Upper lobe of left lung (tissue), 4 donors: ENCODE data around the gene NUP58.

Experiments
- POLR2A ChIP-seq, 4 donors: fragments of 450-650 bp; IDR thresholded peaks; one replicate each; pipeline ENCODE4 v1.5.1; 2016 to 2017; ENCODE audit warnings: antibody characterized with exemption in 4 of 4, mild to moderate bottlenecking in 2 of 4
- POLR2AphosphoS5 ChIP-seq, 2 donors: sonication (generic); formaldehyde crosslinking; IDR thresholded peaks; one replicate each; pipeline ENCODE4 v1.5.1; 2017; ENCODE audit warnings: antibody characterized with exemption in 2 of 2
- TF ChIP-seq, protein P1 (sequence below), 6 experiments: fragments of 450-650 bp in 4 of 6; fragments of 200-600 bp in 2 of 6; sonication (generic) in 2 of 6; IDR thresholded peaks; one replicate each; pipeline ENCODE4 v1.5.1; 2016 to 2019; ENCODE audit warnings: antibody characterized with exemption in 6 of 6

GRCh38 chr13:25335856-25336255 is 34.4 kb downstream of the NUP58 start:
- TF ChIP-seq POLR2A (IDR thresholded peaks at IDR 0.05) = no peak
- TF ChIP-seq POLR2AphosphoS5 (IDR thresholded peaks at IDR 0.05) = no peak
- TF ChIP-seq, protein P1, sequence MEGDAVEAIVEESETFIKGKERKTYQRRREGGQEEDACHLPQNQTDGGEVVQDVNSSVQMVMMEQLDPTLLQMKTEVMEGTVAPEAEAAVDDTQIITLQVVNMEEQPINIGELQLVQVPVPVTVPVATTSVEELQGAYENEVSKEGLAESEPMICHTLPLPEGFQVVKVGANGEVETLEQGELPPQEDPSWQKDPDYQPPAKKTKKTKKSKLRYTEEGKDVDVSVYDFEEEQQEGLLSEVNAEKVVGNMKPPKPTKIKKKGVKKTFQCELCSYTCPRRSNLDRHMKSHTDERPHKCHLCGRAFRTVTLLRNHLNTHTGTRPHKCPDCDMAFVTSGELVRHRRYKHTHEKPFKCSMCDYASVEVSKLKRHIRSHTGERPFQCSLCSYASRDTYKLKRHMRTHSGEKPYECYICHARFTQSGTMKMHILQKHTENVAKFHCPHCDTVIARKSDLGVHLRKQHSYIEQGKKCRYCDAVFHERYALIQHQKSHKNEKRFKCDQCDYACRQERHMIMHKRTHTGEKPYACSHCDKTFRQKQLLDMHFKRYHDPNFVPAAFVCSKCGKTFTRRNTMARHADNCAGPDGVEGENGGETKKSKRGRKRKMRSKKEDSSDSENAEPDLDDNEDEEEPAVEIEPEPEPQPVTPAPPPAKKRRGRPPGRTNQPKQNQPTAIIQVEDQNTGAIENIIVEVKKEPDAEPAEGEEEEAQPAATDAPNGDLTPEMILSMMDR (IDR thresholded peaks at IDR 0.05) = no peak
